HEK293 (cell line): Measurements from ENCODE around the gene PHPT1.

ENCODE experiments used
- CTCF ChIA-PET: fragments of 350-600 bp; formaldehyde crosslinking; extraction: SDS; loops from one replicate; lab custom pipeline; 2021; ENCODE audit warnings: antibody characterized with exemption; lab: Yijun Ruan, JAX
- POLR2A ChIA-PET: fragments of 300-600 bp; formaldehyde crosslinking; extraction: SDS; loops from one replicate; lab custom pipeline; 2020; ENCODE audit warnings: antibody characterized with exemption, inconsistent platforms; lab: Yijun Ruan, JAX
- H3K27ac ChIP-seq: fragments of 200-500 bp; sonication (Bioruptor generic); 2 replicates; pipeline ENCODE4 v1.5.1; 2014; ENCODE audit warnings: low read depth, low read length, control low read depth, inconsistent platforms; ENCODE audit errors: extremely low read depth
- H3K36me3 ChIP-seq, 2 experiments: fragments of 200-500 bp in 1 of 2; sonication (Bioruptor generic) in 1 of 2; 1 replicate in 1 of 2; 2 replicates in 1 of 2; pipeline ENCODE4 v1.5.1; 2014 to 2017; ENCODE audit warnings: inconsistent platforms in 2 of 2, low read length in 2 of 2; ENCODE audit not compliant: control insufficient read depth in 2 of 2, insufficient read depth in 1 of 2
- H3K4me1 ChIP-seq: fragments of 200-500 bp; sonication (Bioruptor generic); 2 replicates; pipeline ENCODE4 v1.5.1; 2014; ENCODE audit warnings: mild to moderate bottlenecking, low read length, inconsistent platforms; ENCODE audit not compliant: control insufficient read depth, insufficient read depth
- H3K4me3 ChIP-seq: 2 replicates; pipeline ENCODE4 v1.5.1; 2011; ENCODE audit warnings: low read depth, mild to moderate bottlenecking, control low read depth, low read length, moderate library complexity
- H3K9me3 ChIP-seq: fragments of 200-500 bp; sonication (Bioruptor generic); 2 replicates; pipeline ENCODE4 v1.5.1; 2014; ENCODE audit warnings: low read depth, low read length, inconsistent platforms; ENCODE audit not compliant: control insufficient read depth, insufficient read depth
- HOXC10 ChIP-seq: sonication (generic); formaldehyde crosslinking; IDR thresholded peaks from 2 replicates; pipeline ENCODE4 v1.8.1; 2023; ENCODE audit warnings: mild to moderate bottlenecking, missing genetic modification reagents
- HOXD13 ChIP-seq: sonication (generic); formaldehyde crosslinking; IDR thresholded peaks from 2 replicates; pipeline ENCODE4 v1.8.0; 2022; ENCODE audit warnings: missing genetic modification reagents, borderline replicate concordance
- REST ChIP-seq: fragments of 450-650 bp; formaldehyde crosslinking; IDR thresholded peaks from 2 replicates; pipeline ENCODE4 v1.5.1; 2016; ENCODE audit warnings: missing biosample characterization, missing genetic modification characterization
- TRIM28 ChIP-seq: IDR thresholded peaks from 2 replicates; pipeline ENCODE4 v1.6.1; 2011; ENCODE audit warnings: low read length, control low read depth, borderline replicate concordance
- ZNF10 ChIP-seq: fragments of 450-650 bp; formaldehyde crosslinking; IDR thresholded peaks from 2 replicates; pipeline ENCODE4 v1.5.1; 2017; ENCODE audit warnings: missing biosample characterization, missing genetic modification characterization
- ZNF146 ChIP-seq: fragments of 450-650 bp; formaldehyde crosslinking; IDR thresholded peaks from 2 replicates; pipeline ENCODE4 v1.5.1; 2016; ENCODE audit warnings: missing biosample characterization, missing genetic modification characterization
- ZNF223 ChIP-seq: fragments of 450-650 bp; formaldehyde crosslinking; IDR thresholded peaks from 2 replicates; pipeline ENCODE4 v1.5.1; 2016; ENCODE audit warnings: missing biosample characterization, missing genetic modification characterization
- ZNF292 ChIP-seq: fragments of 450-650 bp; formaldehyde crosslinking; IDR thresholded peaks from 2 replicates; pipeline ENCODE4 v1.5.1; 2016; ENCODE audit warnings: low read depth, missing biosample characterization, missing genetic modification characterization, borderline replicate concordance
- ZNF335 ChIP-seq: fragments of 450-650 bp; formaldehyde crosslinking; conservative IDR thresholded peaks from 2 replicates; pipeline ENCODE4 v1.5.1; 2016; ENCODE audit warnings: missing biosample characterization, missing genetic modification characterization
- ZNF513 ChIP-seq: fragments of 450-650 bp; IDR thresholded peaks from 2 replicates; pipeline ENCODE4 v1.5.1; 2018; ENCODE audit warnings: missing biosample characterization, missing genetic modification characterization
- ZNF549 ChIP-seq: fragments of 450-650 bp; IDR thresholded peaks from 2 replicates; pipeline ENCODE4 v1.5.1; 2018; ENCODE audit warnings: missing biosample characterization, missing genetic modification characterization, mild to moderate bottlenecking, inconsistent platforms, moderate library complexity
- ZNF561 ChIP-seq: fragments of 450-650 bp; IDR thresholded peaks from 2 replicates; pipeline ENCODE4 v1.5.1; 2018; ENCODE audit warnings: missing biosample characterization, missing genetic modification characterization, borderline replicate concordance
- ZNF596 ChIP-seq: fragments of 450-650 bp; IDR thresholded peaks from 2 replicates; pipeline ENCODE4 v1.5.0; 2018; ENCODE audit warnings: missing biosample characterization, mild to moderate bottlenecking, missing genetic modification characterization, moderate library complexity
- ZNF639 ChIP-seq: fragments of 450-650 bp; formaldehyde crosslinking; IDR thresholded peaks from 2 replicates; pipeline ENCODE4 v1.5.1; 2016; ENCODE audit warnings: missing biosample characterization, missing genetic modification characterization
- ZNF660 ChIP-seq: fragments of 450-650 bp; IDR thresholded peaks from 2 replicates; pipeline ENCODE4 v1.5.1; 2018; ENCODE audit warnings: missing biosample characterization, mild to moderate bottlenecking, missing genetic modification characterization
- ZNF677 ChIP-seq: fragments of 450-650 bp; IDR thresholded peaks from 2 replicates; pipeline ENCODE4 v1.5.0; 2018; ENCODE audit warnings: missing biosample characterization, mild to moderate bottlenecking, missing genetic modification characterization, moderate library complexity
- ZNF704 ChIP-seq: fragments of 450-650 bp; formaldehyde crosslinking; IDR thresholded peaks from 2 replicates; pipeline ENCODE4 v1.5.1; 2016; ENCODE audit warnings: missing biosample characterization, missing genetic modification characterization
- ZNF768 ChIP-seq: fragments of 450-650 bp; formaldehyde crosslinking; IDR thresholded peaks from 2 replicates; pipeline ENCODE4 v1.5.1; 2018; ENCODE audit warnings: missing biosample characterization, mild to moderate bottlenecking, missing genetic modification characterization
- ZNF776 ChIP-seq: fragments of 450-650 bp; formaldehyde crosslinking; IDR thresholded peaks from 2 replicates; pipeline ENCODE4 v1.5.0; 2017; ENCODE audit warnings: missing biosample characterization, missing genetic modification characterization, borderline replicate concordance

The PHPT1 gene

GRCh38 chr9:136875155-136875554 is 25.9 kb downstream of the PHPT1 start (continued):
- TF ChIP-seq ZNF292 (tag by site-specific recombination) (no peak), ZNF776 (no peak), HOXD13 (CRISPR knock-in tag) (no peak), REST (tag by site-specific recombination) (no peak), ZNF561 (tag by site-specific recombination) (no peak)

- TF ChIP-seq ZNF146 (tag by site-specific recombination) (no peak), ZNF677 (tag by site-specific recombination) (no peak), ZNF660 (tag by site-specific recombination) (no peak), ZNF639 (no peak), HOXC10 (CRISPR knock-in tag) (no peak), TRIM28 (no peak), ZNF335 (tag by site-specific recombination) (no peak), ZNF596 (tag by site-specific recombination) (no peak), ZNF223 (tag by site-specific recombination) (no peak), ZNF704 (no peak), ZNF549 (tag by site-specific recombination) (no peak), ZNF10 (tag by site-specific recombination) (no peak), ZNF513 (tag by site-specific recombination) (no peak), ZNF768 (tag by site-specific recombination) (no peak)
- Histone ChIP-seq H3K4me3 (no peak overlapping the region), H3K27ac (no peak overlapping the region), H3K9me3 (no peaks in the 10 kb centered on the region), H3K36me3 (no peaks in the 10 kb centered on the region), H3K4me1 (no peaks in the 10 kb centered on the region)
- POLR2A ChIA-PET = no interaction called here
- CTCF ChIA-PET = interaction anchor here (0.6 to 1.0 kb wide), 2 partner anchors 10 to 158 kb away, joined by 3 to 4 read pairs; partner anchors contain the start of gene TRAF2
These were observed 27.3 kb downstream of the PHPT1 start for GRCh38 chr9:136876476-136876875.
